ENCODE measurements around the gene TATDN3. TPM values are rescaled to one million over a fixed set of nuclear protein-coding genes. Genes with fewer than 3 reads are reported as not detected.

Gene TATDN3
- total and polyA plus RNA-seq, 9 of the 15 experiments (the other 6 are each of a cell fraction or from before 2014, with no cell fraction given) = 18.3 to 79.9 (median 28.2) TPM

DNA sequence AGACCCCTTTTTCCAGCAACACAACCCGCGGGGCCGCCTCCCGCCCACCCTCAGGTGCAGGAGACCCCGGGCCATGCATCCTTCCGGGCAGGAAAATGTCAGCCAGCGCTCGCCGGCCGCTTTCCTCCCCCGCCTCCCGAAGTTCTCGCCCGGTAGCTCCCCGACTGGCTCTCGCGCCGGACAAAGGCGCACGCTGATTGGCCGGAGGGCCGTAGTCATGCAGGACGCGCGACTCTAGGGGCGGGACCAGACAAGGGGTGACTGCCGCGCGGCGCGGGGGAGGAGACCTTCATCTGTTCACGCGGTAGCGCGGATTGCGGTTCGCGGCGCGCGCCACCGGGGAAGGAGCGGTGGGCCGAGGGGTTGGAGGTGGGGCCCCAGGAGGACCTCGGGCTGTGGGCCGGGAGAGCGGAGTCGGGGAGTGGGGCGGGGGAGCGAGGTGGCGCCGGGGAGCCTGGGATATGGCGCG, 66.3 kb downstream of the TATDN3 start, which contains the start of gene FLVCR1 (continued):
- TF ChIP-seq LCOR (CRISPR knock-in tag; IDR thresholded peaks at IDR 0.05) = peak; percentile 53; the same call in 1 of the 2 replicates
- 0 out of 2 replicates have a peak, but pooled peaks have one; percentile 81 for TF ChIP-seq NBN (IDR thresholded peaks at IDR 0.05; ENCODE audit: low read depth)
- no peak for TF ChIP-seq FOXM1 (IDR thresholded peaks at IDR 0.05; ENCODE audit: low read depth)
- no peak for TF ChIP-seq FOXM1 (CRISPR knock-in tag; IDR thresholded peaks at IDR 0.05; ENCODE audit: low read depth)
- no peak for TF ChIP-seq GTF2A2 (tag; IDR thresholded peaks at IDR 0.05)
- TF ChIP-seq ZBTB1 (CRISPR knock-in tag; IDR thresholded peaks at IDR 0.05; ENCODE audit: borderline replicate concordance, low read depth) = 0 out of 2 replicates have a peak, but pooled peaks have one; percentile 82
- TF ChIP-seq, protein P1, sequence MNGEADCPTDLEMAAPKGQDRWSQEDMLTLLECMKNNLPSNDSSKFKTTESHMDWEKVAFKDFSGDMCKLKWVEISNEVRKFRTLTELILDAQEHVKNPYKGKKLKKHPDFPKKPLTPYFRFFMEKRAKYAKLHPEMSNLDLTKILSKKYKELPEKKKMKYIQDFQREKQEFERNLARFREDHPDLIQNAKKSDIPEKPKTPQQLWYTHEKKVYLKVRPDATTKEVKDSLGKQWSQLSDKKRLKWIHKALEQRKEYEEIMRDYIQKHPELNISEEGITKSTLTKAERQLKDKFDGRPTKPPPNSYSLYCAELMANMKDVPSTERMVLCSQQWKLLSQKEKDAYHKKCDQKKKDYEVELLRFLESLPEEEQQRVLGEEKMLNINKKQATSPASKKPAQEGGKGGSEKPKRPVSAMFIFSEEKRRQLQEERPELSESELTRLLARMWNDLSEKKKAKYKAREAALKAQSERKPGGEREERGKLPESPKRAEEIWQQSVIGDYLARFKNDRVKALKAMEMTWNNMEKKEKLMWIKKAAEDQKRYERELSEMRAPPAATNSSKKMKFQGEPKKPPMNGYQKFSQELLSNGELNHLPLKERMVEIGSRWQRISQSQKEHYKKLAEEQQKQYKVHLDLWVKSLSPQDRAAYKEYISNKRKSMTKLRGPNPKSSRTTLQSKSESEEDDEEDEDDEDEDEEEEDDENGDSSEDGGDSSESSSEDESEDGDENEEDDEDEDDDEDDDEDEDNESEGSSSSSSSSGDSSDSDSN (IDR thresholded peaks at IDR 0.05; ENCODE audit: borderline replicate concordance in 1 of 2, low read depth in 2 of 2, low read length in 2 of 2) = 0 out of 4 replicates have a peak, but pooled peaks of 1 of the 2 experiments have one; percentile 50
- TF ChIP-seq SMARCB1 (IDR thresholded peaks at IDR 0.05; ENCODE audit: insufficient read length, low read depth) = no peak
- TF ChIP-seq PTRF (tag; IDR thresholded peaks at IDR 0.05) = no peak
- TF ChIP-seq ZNF695 (CRISPR knock-in tag; IDR thresholded peaks at IDR 0.05) = no peak
- TF ChIP-seq MTA2 (IDR thresholded peaks at IDR 0.05; ENCODE audit: low read depth) = no peak
- TF ChIP-seq, protein P2, sequence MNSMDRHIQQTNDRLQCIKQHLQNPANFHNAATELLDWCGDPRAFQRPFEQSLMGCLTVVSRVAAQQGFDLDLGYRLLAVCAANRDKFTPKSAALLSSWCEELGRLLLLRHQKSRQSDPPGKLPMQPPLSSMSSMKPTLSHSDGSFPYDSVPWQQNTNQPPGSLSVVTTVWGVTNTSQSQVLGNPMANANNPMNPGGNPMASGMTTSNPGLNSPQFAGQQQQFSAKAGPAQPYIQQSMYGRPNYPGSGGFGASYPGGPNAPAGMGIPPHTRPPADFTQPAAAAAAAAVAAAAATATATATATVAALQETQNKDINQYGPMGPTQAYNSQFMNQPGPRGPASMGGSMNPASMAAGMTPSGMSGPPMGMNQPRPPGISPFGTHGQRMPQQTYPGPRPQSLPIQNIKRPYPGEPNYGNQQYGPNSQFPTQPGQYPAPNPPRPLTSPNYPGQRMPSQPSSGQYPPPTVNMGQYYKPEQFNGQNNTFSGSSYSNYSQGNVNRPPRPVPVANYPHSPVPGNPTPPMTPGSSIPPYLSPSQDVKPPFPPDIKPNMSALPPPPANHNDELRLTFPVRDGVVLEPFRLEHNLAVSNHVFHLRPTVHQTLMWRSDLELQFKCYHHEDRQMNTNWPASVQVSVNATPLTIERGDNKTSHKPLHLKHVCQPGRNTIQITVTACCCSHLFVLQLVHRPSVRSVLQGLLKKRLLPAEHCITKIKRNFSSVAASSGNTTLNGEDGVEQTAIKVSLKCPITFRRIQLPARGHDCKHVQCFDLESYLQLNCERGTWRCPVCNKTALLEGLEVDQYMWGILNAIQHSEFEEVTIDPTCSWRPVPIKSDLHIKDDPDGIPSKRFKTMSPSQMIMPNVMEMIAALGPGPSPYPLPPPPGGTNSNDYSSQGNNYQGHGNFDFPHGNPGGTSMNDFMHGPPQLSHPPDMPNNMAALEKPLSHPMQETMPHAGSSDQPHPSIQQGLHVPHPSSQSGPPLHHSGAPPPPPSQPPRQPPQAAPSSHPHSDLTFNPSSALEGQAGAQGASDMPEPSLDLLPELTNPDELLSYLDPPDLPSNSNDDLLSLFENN (IDR thresholded peaks at IDR 0.05; ENCODE audit: low read depth in 2 of 2, low read length in 2 of 2) = 0 out of 4 replicates have a peak, but pooled peaks of 1 of the 2 experiments have one; percentile 31
- no peak for TF ChIP-seq ZC3H4 (CRISPR knock-in tag; IDR thresholded peaks at IDR 0.05; ENCODE audit: borderline replicate concordance)
- TF ChIP-seq, protein P3, sequence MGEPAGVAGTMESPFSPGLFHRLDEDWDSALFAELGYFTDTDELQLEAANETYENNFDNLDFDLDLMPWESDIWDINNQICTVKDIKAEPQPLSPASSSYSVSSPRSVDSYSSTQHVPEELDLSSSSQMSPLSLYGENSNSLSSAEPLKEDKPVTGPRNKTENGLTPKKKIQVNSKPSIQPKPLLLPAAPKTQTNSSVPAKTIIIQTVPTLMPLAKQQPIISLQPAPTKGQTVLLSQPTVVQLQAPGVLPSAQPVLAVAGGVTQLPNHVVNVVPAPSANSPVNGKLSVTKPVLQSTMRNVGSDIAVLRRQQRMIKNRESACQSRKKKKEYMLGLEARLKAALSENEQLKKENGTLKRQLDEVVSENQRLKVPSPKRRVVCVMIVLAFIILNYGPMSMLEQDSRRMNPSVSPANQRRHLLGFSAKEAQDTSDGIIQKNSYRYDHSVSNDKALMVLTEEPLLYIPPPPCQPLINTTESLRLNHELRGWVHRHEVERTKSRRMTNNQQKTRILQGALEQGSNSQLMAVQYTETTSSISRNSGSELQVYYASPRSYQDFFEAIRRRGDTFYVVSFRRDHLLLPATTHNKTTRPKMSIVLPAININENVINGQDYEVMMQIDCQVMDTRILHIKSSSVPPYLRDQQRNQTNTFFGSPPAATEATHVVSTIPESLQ (CRISPR knock-in tag; IDR thresholded peaks at IDR 0.05) = no peak
- TF ChIP-seq RHOXF2B (CRISPR knock-in tag; conservative IDR thresholded peaks at IDR 0.05) = 0 out of 2 replicates have a peak, but pooled peaks have one; percentile 46
- no peak for TF ChIP-seq ZNF444 (CRISPR knock-in tag; IDR thresholded peaks at IDR 0.05)
- 0 out of 2 replicates have a peak, but pooled peaks have one; percentile 56 for TF ChIP-seq ZNF175 (CRISPR knock-in tag; IDR thresholded peaks at IDR 0.05; ENCODE audit: low read depth)
- TF ChIP-seq CBFB (CRISPR knock-in tag; IDR thresholded peaks at IDR 0.05) = no peak
- no peak for TF ChIP-seq XRCC3 (IDR thresholded peaks at IDR 0.05)
- TF ChIP-seq ZSCAN29 (IDR thresholded peaks at IDR 0.05) = no peak
